K562 (cell line): ENCODE data around the gene TNKS2. TPM values are rescaled to one million over a fixed set of nuclear protein-coding genes. Genes with fewer than 3 reads are reported as not detected.

ENCODE experiments used
- CCNT2 ChIP-seq: IDR thresholded peaks from 2 replicates; pipeline ENCODE4 v1.6.1; 2011; ENCODE audit warnings: borderline replicate concordance, low read depth, mild to moderate bottlenecking, moderate library complexity, mixed read lengths, low read length; ENCODE audit not compliant: insufficient read length; ENCODE audit errors: extremely low read depth
- DLX4 ChIP-seq: fragments of 250-450 bp; sonication (Bioruptor Pico); IDR thresholded peaks from 2 replicates; pipeline ENCODE4 v1.6.1; 2021; ENCODE audit warnings: mild to moderate bottlenecking
- DNMT1 ChIP-seq: fragments of 450-650 bp; IDR thresholded peaks from 2 replicates; pipeline ENCODE4 v1.6.1; 2016; ENCODE audit warnings: antibody characterized with exemption, mild to moderate bottlenecking
- E2F6 ChIP-seq, 2 experiments: IDR thresholded peaks; 2 replicates each; pipeline ENCODE4 v1.6.1; 2011; ENCODE audit warnings: borderline replicate concordance in 1 of 2, control low read depth in 1 of 2, low read depth in 1 of 2, low read length in 1 of 2, mild to moderate bottlenecking in 1 of 2, mixed read lengths in 1 of 2, moderate library complexity in 1 of 2; ENCODE audit not compliant: insufficient read depth in 1 of 2, insufficient read length in 1 of 2, poor library complexity in 1 of 2, severe bottlenecking in 1 of 2; ENCODE audit errors: extremely low read depth in 1 of 2
- GTF2A2 ChIP-seq: IDR thresholded peaks from 2 replicates; pipeline ENCODE4 v1.6.1; 2016; ENCODE audit warnings: mild to moderate bottlenecking, missing genetic modification characterization, missing compliant biosample characterization
- GTF2F1 ChIP-seq: IDR thresholded peaks from 2 replicates; pipeline ENCODE4 v1.6.1; 2011; ENCODE audit warnings: low read depth, low read length, improper control_type of control experiment
- HMBOX1 ChIP-seq: sonication (generic); IDR thresholded peaks from 2 replicates; pipeline ENCODE4 v1.6.1; 2016
- KLF13 ChIP-seq: fragments of 450-650 bp; IDR thresholded peaks from 2 replicates; pipeline ENCODE4 v1.6.1; 2016; ENCODE audit warnings: missing genetic modification characterization, low read depth, mild to moderate bottlenecking, missing compliant biosample characterization, moderate library complexity, borderline replicate concordance
- LARP7 ChIP-seq: fragments of 450-650 bp; IDR thresholded peaks from 2 replicates; pipeline ENCODE4 v1.6.1; 2016
- MAFG ChIP-seq: fragments of 450-650 bp; conservative IDR thresholded peaks from 2 replicates; pipeline ENCODE4 v1.6.1; 2016; ENCODE audit warnings: missing genetic modification characterization, missing compliant biosample characterization
- MBD2 ChIP-seq: sonication (generic); IDR thresholded peaks from 2 replicates; pipeline ENCODE4 v1.6.1; 2016; ENCODE audit warnings: low read depth, borderline replicate concordance
- MNT ChIP-seq, 2 experiments: fragments of 450-650 bp; conservative IDR thresholded peaks; 2 replicates each; pipeline ENCODE4 v1.6.1; 2017; ENCODE audit warnings: mild to moderate bottlenecking in 2 of 2, moderate library complexity in 2 of 2
- NCOA2 ChIP-seq, 2 experiments: fragments of 450-650 bp; IDR thresholded peaks; 2 replicates each; pipeline ENCODE4 v1.6.1; 2018; ENCODE audit warnings: mild to moderate bottlenecking in 2 of 2, moderate library complexity in 1 of 2; ENCODE audit not compliant: partially characterized antibody in 2 of 2
- NFE2L1 ChIP-seq: fragments of 450-650 bp; IDR thresholded peaks from 2 replicates; pipeline ENCODE4 v1.6.1; 2016; ENCODE audit warnings: missing genetic modification characterization, low read depth, mild to moderate bottlenecking, missing compliant biosample characterization, moderate library complexity, borderline replicate concordance
- OTX1 ChIP-seq: fragments of 450-650 bp; formaldehyde crosslinking; IDR thresholded peaks from 2 replicates; pipeline ENCODE4 v1.4.0; 2022; ENCODE audit warnings: mild to moderate bottlenecking
- PCBP2 ChIP-seq: fragments of 200-400 bp; formaldehyde crosslinking; IDR thresholded peaks from 2 replicates; pipeline ENCODE4 v1.6.1; 2018; ENCODE audit warnings: low read length, low read depth, mild to moderate bottlenecking, moderate library complexity; ENCODE audit not compliant: poor library complexity, severe bottlenecking
- POLR2AphosphoS5 ChIP-seq: IDR thresholded peaks from 2 replicates; pipeline ENCODE4 v1.6.1; 2011; ENCODE audit warnings: mild to moderate bottlenecking, low read depth, low read length, moderate library complexity; ENCODE audit not compliant: control insufficient read depth, insufficient read depth
- STAG1 ChIP-seq: sonication (generic); formaldehyde crosslinking; IDR thresholded peaks from 2 replicates; pipeline ENCODE4 v1.5.0; 2020; ENCODE audit warnings: missing genetic modification reagents, borderline replicate concordance
- TAL1 ChIP-seq: fragments of 450-650 bp; IDR thresholded peaks from 2 replicates; pipeline ENCODE4 v1.6.1; 2016; ENCODE audit warnings: mild to moderate bottlenecking
- ZBTB12 ChIP-seq: fragments of 250-450 bp; sonication (Bioruptor Pico); IDR thresholded peaks from 2 replicates; pipeline ENCODE4 v1.4.0; 2020
- ZC3H11A ChIP-seq: IDR thresholded peaks from 2 replicates; pipeline ENCODE4 v1.6.1; 2012; ENCODE audit warnings: low read depth, low read length, improper control_type of control experiment
- polyA plus RNA-seq, 8 experiments: library from polyadenylated mRNA; depleted of rRNA in 4 of 8; stranded (reverse) in 5 of 8; unstranded in 3 of 8; fragments of >200 nt; fragmentation: Nextera tagmentation in 2 of 8; fragmentation: Illumina TruSeq in 1 of 8; extraction: Ambion mirVana in 2 of 8; extraction: Trizol in 1 of 8; gene quantifications; 2 replicates each; pipeline versions ENCODE4 v1.2.1 to v1.2.3, GENCODE V29; 2011 to 2014; ENCODE audit warnings: inconsistent platforms in 1 of 8, missing spikeins in 1 of 8
- total RNA-seq, 7 experiments: library from RNA; depleted of rRNA in 6 of 7; stranded (reverse); fragments of >200 nt in 6 of 7; fragmentation: Illumina TruSeq in 2 of 7; extraction: Trizol in 2 of 7; gene quantifications; 2 replicates each; pipeline versions ENCODE4 v1.2.1 to v1.2.3, GENCODE V29; 2011 to 2021; ENCODE audit warnings: low replicate concordance in 1 of 7

TNKS2 gene
- total and polyA plus RNA-seq, 9 of the 15 experiments (the other 6 are each of a cell fraction or from before 2014, with no cell fraction given), result 3.5 to 19.8 (median 8.6) TPM

GRCh38 chr10:91797874-91798648, at the start of gene TNKS2 (continued):
- TF ChIP-seq MAFG (tag) (no peak), TAL1 (no peak), STAG1 (CRISPR knock-in tag) (no peak), OTX1 (CRISPR knock-in tag) (0 out of 2 replicates have a peak, but pooled peaks have one; percentile 43), MBD2 (no peak), KLF13 (tag) (no peak), NFE2L1 (tag) (no peak), E2F6 (IDR thresholded peaks at IDR 0.05; ENCODE audit: borderline replicate concordance in 1 of 2, extremely low read depth in 1 of 2, insufficient read depth in 1 of 2, insufficient read length in 1 of 2, low read depth in 1 of 2, low read length in 1 of 2, poor library complexity in 1 of 2, severe bottlenecking in 1 of 2) (peak; percentile 70 to 86), LARP7 (no peak), NCOA2 (IDR thresholded peaks at IDR 0.05; ENCODE audit: partially characterized antibody in 2 of 2) (no peak), GTF2A2 (tag) (no peak), CCNT2 (peak; percentile 45), PCBP2 (no peak), ZC3H11A (no peak), HMBOX1 (no peak), MNT (conservative IDR thresholded peaks at IDR 0.05) (peak in 1 of 2 experiments; percentile 56; a peak in 2 of 4 replicates), GTF2F1 (no peak), DNMT1 (no peak), DLX4 (CRISPR knock-in tag) (no peak), POLR2AphosphoS5 (peak; percentile 52; the same call in 1 of the 2 replicates), ZBTB12 (CRISPR knock-in tag) (0 out of 2 replicates have a peak, but pooled peaks have one; percentile 10)
